Muscle of arm (tissue), 12 donors: ENCODE measurements around the gene SLFN14. TPM values are rescaled to one million over a fixed set of nuclear protein-coding genes. Genes with fewer than 3 reads are reported as not detected.
"Not testable (repeated sequence)": the region's sequence is repeated elsewhere in the genome, so short reads cannot be mapped to it uniquely, and the experiment has no call there.

Experiments
- DNase-seq: peaks from one replicate; pipeline ENCODE4 v3.0.0-alpha.2; 2013
- polyA plus RNA-seq, 12 donors: library from polyadenylated mRNA; unstranded; fragments of 120-200 nt; gene quantifications; one replicate each; pipeline ENCODE4 v1.2.1, GENCODE V29; 2013; ENCODE audit not compliant: insufficient read length in 12 of 12

The SLFN14 gene
- polyA plus RNA-seq, 12 donors, result 0.08 to 0.80 (median 0.24) TPM; not detected in 2

DNA sequence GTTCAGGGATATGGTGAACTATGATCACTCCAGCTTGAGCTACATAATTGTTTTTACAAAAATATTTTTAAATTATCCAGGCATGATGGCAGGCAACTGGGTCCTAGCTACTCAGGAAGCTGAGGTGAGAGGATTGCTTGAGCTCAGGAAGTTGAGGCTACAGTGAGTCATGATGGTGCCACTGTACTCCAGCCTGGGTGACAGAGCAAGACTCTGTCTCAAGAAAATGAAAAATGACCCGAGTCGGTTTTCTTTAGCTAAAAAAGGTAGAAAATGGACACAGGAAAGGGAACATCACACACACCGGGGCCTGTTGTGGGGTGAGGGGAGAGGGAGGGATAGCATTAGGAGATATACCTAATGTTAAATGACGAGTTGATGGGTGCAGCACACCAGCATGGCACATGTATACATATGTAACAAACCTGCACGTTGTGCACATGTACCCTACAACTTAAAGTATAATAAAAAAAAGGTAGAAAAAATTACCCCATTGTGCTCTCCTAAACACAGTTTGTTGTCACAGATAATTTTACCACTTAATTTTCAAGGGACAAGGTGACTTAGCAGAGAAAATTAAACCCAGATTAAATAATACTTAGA, 38.9 kb downstream of the SLFN14 start:
- not testable (repeated sequence) for DNase-seq

DNA sequence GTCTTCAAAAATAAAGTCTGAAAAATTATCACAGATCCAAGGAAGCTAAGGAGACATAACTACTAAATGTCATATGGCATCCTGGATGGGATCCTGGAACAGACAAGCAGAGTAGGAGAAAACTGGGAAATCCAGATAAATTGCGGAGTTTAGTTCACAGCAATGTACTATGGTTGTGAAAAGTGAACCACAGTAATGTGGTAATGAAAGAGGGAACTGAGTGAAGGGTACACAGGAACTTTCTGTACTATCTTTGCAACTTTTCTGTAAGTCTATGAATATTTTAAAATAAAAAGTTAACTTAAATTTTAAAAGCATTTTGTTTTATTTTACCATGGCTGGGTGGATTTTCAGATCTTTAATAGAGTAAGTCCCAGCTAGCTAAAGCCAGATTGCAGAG, 39.5 kb downstream of the SLFN14 start:
- no peak for DNase-seq

DNA sequence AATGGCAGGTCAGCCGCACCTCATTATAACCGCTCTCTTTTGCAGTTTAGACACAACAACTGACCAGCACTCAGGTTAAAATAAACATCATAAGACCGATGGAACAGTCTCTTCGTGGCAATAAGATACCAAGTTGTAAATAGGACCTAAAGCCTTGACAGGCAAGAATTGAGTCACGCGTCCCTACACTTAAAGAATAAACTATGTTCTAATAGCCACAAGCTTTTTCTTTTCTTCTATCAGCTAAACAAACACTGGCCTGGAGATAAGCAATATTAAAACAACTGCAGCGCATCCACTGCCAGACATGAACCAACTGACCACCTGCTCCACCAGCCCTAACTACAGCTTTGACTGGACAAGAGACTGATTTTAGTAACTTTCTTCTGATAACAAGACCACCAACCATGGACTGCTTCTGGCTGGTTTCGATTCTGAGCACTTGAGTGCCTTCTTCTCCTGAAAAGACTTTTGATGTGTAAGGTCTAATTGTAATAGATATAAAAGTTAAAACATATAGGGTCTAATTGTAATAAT, 40.6 kb downstream of the SLFN14 start:
- DNase-seq, result no peak

DNA sequence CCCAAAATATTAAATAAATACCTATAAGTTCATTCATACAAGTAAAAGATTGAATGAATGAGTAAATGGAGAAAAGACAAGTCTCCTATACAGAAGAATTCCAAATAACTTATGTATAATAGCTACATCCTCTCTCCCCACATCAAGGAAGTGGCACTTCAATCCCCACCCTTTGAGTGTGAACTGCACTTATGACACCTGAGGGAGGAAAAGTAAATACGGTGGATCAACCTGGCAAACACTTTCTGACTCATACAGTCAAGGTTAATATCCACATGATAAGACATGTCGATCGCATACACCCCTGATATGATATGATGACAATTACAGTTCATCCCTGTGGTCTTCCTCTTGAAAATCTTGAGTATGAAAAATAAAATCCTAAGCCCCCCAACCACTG, 41.2 kb downstream of the SLFN14 start:
- no peak for DNase-seq

DNA sequence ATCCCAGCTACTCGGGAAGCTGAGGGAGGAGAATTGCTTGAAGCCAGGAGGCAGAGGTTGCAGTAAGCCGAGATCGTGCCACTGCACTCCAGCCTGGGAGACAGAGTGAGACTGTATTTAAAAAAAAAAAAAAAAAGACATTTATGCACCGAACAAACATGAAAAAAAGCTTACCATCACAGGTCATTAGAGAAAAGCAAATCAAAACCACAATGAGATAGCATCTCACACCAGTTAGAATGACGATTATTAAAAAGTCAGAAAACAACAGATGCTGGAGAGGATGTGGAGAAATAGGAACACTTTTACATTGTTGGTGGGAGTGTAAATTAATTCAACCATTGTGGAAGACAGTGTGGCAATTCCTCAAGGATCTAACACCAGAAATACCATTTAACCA, 42.2 kb downstream of the SLFN14 start:
- not testable (repeated sequence) for DNase-seq

DNA sequence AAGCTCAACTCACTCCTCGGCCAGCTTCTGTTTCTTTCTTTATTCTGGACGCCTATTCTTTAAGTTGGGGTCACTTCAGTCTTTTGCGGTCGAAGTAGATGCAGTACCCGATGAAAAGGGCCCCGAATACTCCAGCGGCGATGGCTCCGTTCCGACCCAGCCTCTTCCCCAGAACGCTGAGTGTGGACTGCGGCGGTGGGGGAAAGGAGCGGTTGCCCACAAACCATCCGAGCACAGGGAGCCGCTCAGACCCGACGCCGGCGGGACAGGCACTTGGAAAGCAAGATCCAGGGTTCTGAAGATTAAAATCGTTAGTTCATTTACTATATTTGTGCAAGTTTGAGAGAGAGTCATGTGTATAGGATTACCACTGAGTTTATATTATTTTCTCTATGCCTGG, 45.6 kb downstream of the SLFN14 start:
- DNase-seq, result no peak

DNA sequence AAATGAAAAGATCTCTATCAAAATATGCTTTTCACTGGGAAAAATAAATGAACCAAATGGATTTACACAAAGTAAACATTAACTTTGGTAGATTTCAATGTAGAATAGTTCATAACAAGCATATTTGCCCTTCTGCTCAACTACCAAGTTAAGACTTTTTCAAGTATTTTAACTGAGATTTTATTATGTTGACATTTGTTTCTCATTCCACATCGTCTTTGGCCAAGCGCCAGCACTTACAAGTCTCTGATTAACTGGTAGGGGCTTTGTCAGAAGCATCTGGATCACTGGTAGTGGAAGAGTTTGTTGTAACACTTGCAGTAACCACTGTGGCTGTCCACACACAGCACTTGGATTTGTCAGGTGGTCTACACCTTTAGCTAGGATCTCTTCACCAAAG, 46.1 kb downstream of the SLFN14 start:
- no peak for DNase-seq

Other genes with a start within 250 kb of the SLFN14 start
- gene SLFN11, start 187.2 kb downstream of the SLFN14 start, polyA plus RNA-seq, result 10 to 100 TPM in 7 of 12 donors, 1 to 10 TPM in 4, not detected in 1; 5.4 to 20.4 (median 11.4) TPM
- gene SLFN12, start 128.3 kb downstream of the SLFN14 start, polyA plus RNA-seq, result 10 to 100 TPM in 3 of 12 donors, 1 to 10 TPM in 8, not detected in 1; 5.1 to 12.0 (median 8.1) TPM
- gene SLFN13, start 112.1 kb downstream of the SLFN14 start, polyA plus RNA-seq, result 10 to 100 TPM in 1 of 12 donors, 1 to 10 TPM in 10, not detected in 1; 2.4 to 11.6 (median 5.3) TPM
- gene SLFN12L, start 23.1 kb downstream of the SLFN14 start, polyA plus RNA-seq, result under 1 TPM in 10 of 12 donors, not detected in 2; 0.10 to 0.72 (median 0.20) TPM
- gene PEX12, start 17.8 kb upstream of the SLFN14 start, polyA plus RNA-seq, result 10 to 100 TPM in 1 of 12 donors, 1 to 10 TPM in 10, not detected in 1; 5.2 to 10.4 (median 8.0) TPM
- gene AP2B1, start 26.5 kb upstream of the SLFN14 start, polyA plus RNA-seq, result 10 to 100 TPM in 11 of 12 donors, not detected in 1; 75.5 to 97.8 (median 81.7) TPM
- 1 to 10 TPM in 11 of 12 donors, not detected in 1; 1.4 to 4.3 (median 2.4) TPM for gene RASL10B, start 170.8 kb upstream of the SLFN14 start, polyA plus RNA-seq
- gene GAS2L2, start 192.4 kb upstream of the SLFN14 start, polyA plus RNA-seq, result under 1 TPM in 1 of 12 donors, not detected in 11; 0.07 TPM
- under 1 TPM in 1 of 12 donors, not detected in 11; 0.16 TPM for gene C17orf50, start 200.1 kb upstream of the SLFN14 start, polyA plus RNA-seq
- gene MMP28, start 234.8 kb upstream of the SLFN14 start, polyA plus RNA-seq, result 10 to 100 TPM in 1 of 12 donors, 1 to 10 TPM in 10, not detected in 1; 2.2 to 14.3 (median 3.7) TPM
- gene TAF15, start 248.7 kb upstream of the SLFN14 start, polyA plus RNA-seq, result 100 to 1,000 TPM in 10 of 12 donors, 10 to 100 TPM in 1, not detected in 1; 96.4 to 211 (median 120) TPM